HepG2 (cell line): ENCODE data around the gene FRMD4A. TPM values are rescaled to one million over a fixed set of nuclear protein-coding genes. Genes with fewer than 3 reads are reported as not detected.

ENCODE experiments used
- ATAC-seq: fragments of 200-7000 bp; cut with Tn5 transposase; 3 replicates; pipeline ENCODE4 v1.9.1; 2020; ENCODE audit warnings: mild to moderate bottlenecking, moderate library complexity
- BruUV-seq: library from RNA; stranded (reverse); fragments of 400-500 nt; replicated peaks from 2 replicates; lab custom pipeline; 2021; lab: Mats Ljungman, UMichigan
- CTCF ChIA-PET: fragments of 300-600 bp; formaldehyde crosslinking; extraction: SDS; loops from one replicate; lab custom pipeline; 2021; ENCODE audit warnings: low total read pairs, inconsistent platforms, low intra/inter-chr PET ratio; lab: Yijun Ruan, JAX
- POLR2A ChIA-PET: fragments of 350-600 bp; sonication (Branson Sonifier 250); formaldehyde crosslinking; loops from one replicate; lab custom pipeline; 2020; ENCODE audit warnings: antibody characterized with exemption, inconsistent platforms; lab: Yijun Ruan, JAX
- DNase-seq: peaks from one replicate; pipeline ENCODE4 v3.0.0-alpha.2; 2015; ENCODE audit warnings: low spot score
- FAIRE-seq: peaks from 3 replicates; lab custom pipeline; 2011; peaks lifted over from hg19 to GRCh38; lab: Jason Lieb, UNC
- H2AFZ ChIP-seq: one replicate; pipeline ENCODE4 v1.6.1; 2011; ENCODE audit warnings: low read length, inconsistent platforms
- H3K27ac ChIP-seq: fragments of 300-600 bp; 3 replicates; pipeline ENCODE4 v1.8.0; 2011; ENCODE audit warnings: mixed run types, mild to moderate bottlenecking, mixed read lengths, low read length, inconsistent platforms; ENCODE audit not compliant: insufficient read depth; ENCODE audit errors: extremely low read length
- H3K27me3 ChIP-seq, 2 experiments: fragments of 200-600 bp in 1 of 2; 2 replicates in 1 of 2; 3 replicates in 1 of 2; pipeline versions ENCODE4 v1.6.0 to v1.8.0; 2011; ENCODE audit warnings: low read length in 2 of 2, mild to moderate bottlenecking in 2 of 2, moderate library complexity in 2 of 2, inconsistent platforms in 1 of 2; ENCODE audit not compliant: insufficient read depth in 2 of 2, control insufficient read depth in 1 of 2
- H3K36me3 ChIP-seq, 2 experiments: fragments of 200-600 bp in 1 of 2; replicated peaks in 1 of 2; 2 replicates in 1 of 2; 3 replicates in 1 of 2; pipeline versions ENCODE4 v1.5.1 to v1.8.0; 2011; ENCODE audit warnings: low read length in 2 of 2, inconsistent platforms in 1 of 2; ENCODE audit not compliant: insufficient read depth in 2 of 2, control insufficient read depth in 1 of 2
- H3K4me1 ChIP-seq: 2 replicates; pipeline ENCODE4 v1.5.1; 2012; ENCODE audit warnings: low read length, inconsistent platforms; ENCODE audit not compliant: insufficient read depth
- H3K4me2 ChIP-seq: 2 replicates; pipeline ENCODE4 v1.6.0; 2011; ENCODE audit warnings: low read depth, low read length, inconsistent platforms
- H3K4me3 ChIP-seq, 3 experiments: fragments of 200-600 bp in 1 of 3; sonication (generic), shearing (Covaris generic) in 1 of 3; replicated peaks in 1 of 3; 2 replicates each; pipeline ENCODE4 v1.5.1; 2011 to 2016; ENCODE audit warnings: low read length in 3 of 3, inconsistent platforms in 2 of 3, low read depth in 2 of 3, mild to moderate bottlenecking in 2 of 3, control low read depth in 1 of 3, mixed read lengths in 1 of 3; ENCODE audit not compliant: insufficient read depth in 1 of 3
- H3K79me2 ChIP-seq: one replicate; pipeline ENCODE4 v1.6.1; 2011; ENCODE audit warnings: low read length, inconsistent platforms; ENCODE audit not compliant: insufficient read depth
- H3K9ac ChIP-seq: 2 replicates; pipeline ENCODE4 v1.6.0; 2011; ENCODE audit warnings: mild to moderate bottlenecking, low read depth, low read length, inconsistent platforms; ENCODE audit not compliant: insufficient read depth
- H3K9me3 ChIP-seq: 2 replicates; pipeline ENCODE4 v1.5.1; 2012; ENCODE audit warnings: mild to moderate bottlenecking, low read length
- H4K20me1 ChIP-seq: 2 replicates; pipeline ENCODE4 v1.6.0; 2011; ENCODE audit warnings: inconsistent platforms, mild to moderate bottlenecking, low read length, moderate library complexity; ENCODE audit not compliant: insufficient read depth
- CERS6 ChIP-seq: sonication (generic); formaldehyde crosslinking; IDR thresholded peaks from 2 replicates; pipeline ENCODE4 v1.5.0; 2020; ENCODE audit warnings: missing genetic modification reagents
- GABPB1 ChIP-seq: IDR thresholded peaks from 2 replicates; pipeline ENCODE4 v1.6.1; 2016; ENCODE audit warnings: mild to moderate bottlenecking, missing genetic modification reagents, moderate library complexity, missing compliant biosample characterization
- HINFP ChIP-seq: sonication (generic); formaldehyde crosslinking; IDR thresholded peaks from 2 replicates; pipeline ENCODE4 v1.4.0; 2020; ENCODE audit warnings: low read depth, mild to moderate bottlenecking, missing genetic modification reagents
- U2AF1 ChIP-seq: fragments of 200-400 bp; formaldehyde crosslinking; optimal IDR thresholded peaks from 2 replicates; pipeline ENCODE3; 2017; ENCODE audit warnings: mild to moderate bottlenecking, low read depth, low read length
- ZHX2 ChIP-seq, 2 experiments: sonication (generic) in 1 of 2; formaldehyde crosslinking in 1 of 2; IDR thresholded peaks; 2 replicates each; pipeline versions ENCODE4 v1.6.1 to v1.9.0; 2014 to 2022; ENCODE audit warnings: antibody characterized with exemption in 1 of 2, borderline replicate concordance in 1 of 2, inconsistent platforms in 1 of 2, low read depth in 1 of 2, missing genetic modification reagents in 1 of 2
- ZNF12 ChIP-seq: sonication (generic); formaldehyde crosslinking; IDR thresholded peaks from 2 replicates; pipeline ENCODE4 v1.5.0; 2020; ENCODE audit warnings: missing genetic modification reagents
- ZNF841 ChIP-seq: sonication (generic); formaldehyde crosslinking; IDR thresholded peaks from 2 replicates; pipeline ENCODE4 v1.8.1; 2023; ENCODE audit warnings: missing genetic modification reagents, borderline replicate concordance
- WGBS: methylation state at CpG from one replicate; pipeline ENCODE4 v1.1.6; 2017; ENCODE audit warnings: low lambda C conversion rate; 5-methylcytosine and 5-hydroxymethylcytosine counted together
- in situ Hi-C: cut with HindIII; loops from 2 replicates; pipeline ENCODE4 v1.10.0; 2017; ENCODE audit warnings: low pct_unique_long_range_greater_than_20kb; ENCODE audit not compliant: extremely low pct_ligation_motif_present
- intact Hi-C: fragments of 100-400 bp; cut with micrococcal nuclease; formaldehyde crosslinking; loops from one replicate; pipeline ENCODE4 v1.10.0; 2022; ENCODE audit not compliant: unreplicated experiment
- polyA plus RNA-seq, 8 experiments: library from polyadenylated mRNA; depleted of rRNA in 3 of 8; stranded (reverse) in 7 of 8; unstranded in 1 of 8; fragments of >200 nt; fragmentation: Illumina TruSeq in 4 of 8; extraction: Trizol in 4 of 8; gene quantifications; 2 replicates each; pipeline versions ENCODE4 v1.2.1 to v1.2.3, GENCODE V29; 2011 to 2016; ENCODE audit warnings: low read depth in 4 of 8, missing spikeins in 1 of 8, mixed read lengths in 1 of 8; ENCODE audit not compliant: insufficient read depth in 1 of 8
- total RNA-seq, 5 experiments: library from RNA; depleted of rRNA; stranded (reverse); fragments of >200 nt; fragmentation: Illumina TruSeq; extraction: Trizol; gene quantifications; 2 replicates each; pipeline ENCODE4 v1.2.3, GENCODE V29; 2016; ENCODE audit warnings: low read depth in 1 of 5

Gene FRMD4A
- total and polyA plus RNA-seq, 2 of the 13 experiments (the other 11 are each of a cell fraction or from before 2014, with no cell fraction given) = 0.09 to 0.26 TPM

GRCh38 chr10:13837966-13838365, 492.8 kb downstream of the FRMD4A start:
- H4K20me1 ChIP-seq = no peaks in the 10 kb centered on the region
- ChIA-PET POLR2A (no interaction called here), CTCF (no interaction called here)
- H3K9me3 ChIP-seq = 0 out of 2 replicates have a peak, but pooled peaks cover 3% of the 10 kb centered on the region
- H3K36me3 ChIP-seq = no peaks in the 10 kb centered on the region
- ATAC-seq (no peak), FAIRE-seq (no peak), DNase-seq (no peak)
- intact Hi-C loops (no loop called here), in situ Hi-C loops (no loop called here)
- no peak overlapping the region for H3K27ac ChIP-seq
- no peaks in the 10 kb centered on the region for H3K27me3 ChIP-seq
- no peak overlapping the region for H3K4me2 ChIP-seq
- no peaks in the 10 kb centered on the region for H3K79me2 ChIP-seq
- no peak overlapping the region for H2AFZ ChIP-seq
- no peaks in the 10 kb centered on the region for H3K4me1 ChIP-seq
- BruUV-seq = no TSS peak
- TF ChIP-seq ZNF12 (CRISPR knock-in tag) = no peak
- 13% methylated on average over 3 of the region's 3 CpGs for WGBS
- no peak overlapping the region for H3K4me3 ChIP-seq
- H3K9ac ChIP-seq = no peak overlapping the region

GRCh38 chr10:13834581-13835286, 496.0 kb downstream of the FRMD4A start:
- Histone ChIP-seq H3K9me3 (no peaks in the 10 kb centered on the region), H3K4me2 (no peak overlapping the region), H2AFZ (no peak overlapping the region), H3K27me3 (no peaks in the 10 kb centered on the region), H3K79me2 (no peaks in the 10 kb centered on the region), H3K4me1 (no peaks in the 10 kb centered on the region), H4K20me1 (no peaks in the 10 kb centered on the region), H3K27ac (no peak overlapping the region), H3K9ac (no peak overlapping the region), H3K36me3 (no peaks in the 10 kb centered on the region), H3K4me3 (no peak overlapping the region)
- ATAC-seq (no peak), FAIRE-seq (no peak), DNase-seq (no peak)
- WGBS = 14% methylated on average over 16 of the region's 16 CpGs
- in situ Hi-C loops = no loop called here
- no TSS peak for BruUV-seq
- intact Hi-C loops = no loop called here
- ChIA-PET POLR2A (no interaction called here), CTCF (no interaction called here)
- TF ChIP-seq ZNF841 (CRISPR knock-in tag) (no peak), U2AF1 (no peak), ZHX2 (IDR thresholded peaks at IDR 0.05; ENCODE audit: low read depth) (no peak), ZHX2 (CRISPR knock-in tag; IDR thresholded peaks at IDR 0.05; ENCODE audit: borderline replicate concordance) (no peak), GABPB1 (CRISPR knock-in tag) (no peak), CERS6 (no peak), HINFP (CRISPR knock-in tag) (no peak)
